Hematopoietic multipotent progenitor cell treated with erythropoietin and hydrocortisone succinate and interleukin-3 and kit ligand, for 6 days (in vitro differentiated cells): ENCODE measurements around the gene ZNF416.

Source experiments
- DNase-seq: peaks from one replicate; pipeline ENCODE4 v3.0.0-alpha.2; 2015

The ZNF416 gene

DNA sequence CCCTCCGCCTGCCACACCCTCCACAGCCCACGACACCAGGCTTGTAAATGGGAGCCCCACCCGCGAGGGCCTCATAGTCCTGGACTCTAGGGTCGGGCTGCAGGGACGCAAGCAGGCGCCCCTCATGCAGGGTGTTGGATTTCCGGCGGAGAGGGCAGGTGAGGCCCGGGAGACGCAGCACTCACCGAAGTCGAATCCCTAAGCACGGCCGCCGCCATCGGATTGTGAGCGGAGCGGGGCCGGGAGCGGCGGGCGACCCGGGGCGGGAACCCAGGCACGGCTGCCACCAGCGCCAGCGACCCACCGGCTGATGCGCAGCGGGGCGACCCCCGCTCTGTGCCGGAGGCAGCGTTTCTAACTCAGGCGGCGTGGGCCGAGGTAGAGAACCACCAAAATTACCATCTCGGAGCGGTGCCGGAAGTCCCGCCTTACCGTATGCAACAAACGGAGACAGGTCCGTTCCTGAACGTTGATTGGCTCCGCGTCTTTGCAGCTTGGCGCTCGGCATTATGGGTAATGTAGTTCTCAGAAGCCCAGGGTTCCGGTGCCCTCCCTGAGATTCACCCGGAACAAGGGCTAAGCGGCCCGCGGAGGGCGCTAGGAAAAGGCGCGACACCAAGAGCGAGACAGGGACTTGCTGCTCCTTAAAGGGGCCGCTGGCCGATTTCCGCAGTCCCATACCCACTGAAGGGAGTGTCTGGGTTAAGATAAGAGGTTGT is at the start of gene ZNF416:
Gene ZNF416, minus strand, starts transcription at position 425 of the 719 bp plus-strand sequence. Its CDS starts 207 bp downstream, at position 218.
- DNase-seq = peak; percentile 100

- no peak for DNase-seq
Measured at GRCh38 chr19:57623091-57623490, 44.4 kb upstream of the ZNF416 start.

- peak; percentile 22 for DNase-seq
Measured at GRCh38 chr19:57620673-57621348, 42.1 kb upstream of the ZNF416 start.

DNA sequence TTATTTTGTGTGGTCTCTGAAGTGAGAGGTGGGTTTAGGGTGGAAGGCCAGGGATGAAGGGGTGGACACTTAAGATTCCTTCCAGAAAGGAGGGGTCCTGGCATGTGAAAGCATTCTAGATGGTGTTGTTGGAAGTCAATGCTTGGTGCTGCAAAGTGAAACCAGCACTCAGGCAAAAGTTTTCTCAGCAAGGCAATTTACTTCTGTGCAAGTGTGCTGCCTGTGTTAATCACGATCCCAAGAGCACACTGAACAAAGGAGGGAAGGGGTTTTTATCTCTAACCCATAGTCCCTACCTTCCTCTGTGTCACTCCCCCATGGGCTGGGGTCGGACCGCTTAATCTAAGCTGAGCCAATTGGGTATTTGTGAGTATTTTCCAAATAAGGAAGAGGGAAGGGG is 36.6 kb upstream of the ZNF416 start:
- DNase-seq = peak; percentile 53

GRCh38 chr19:57613941-57614743 is 35.4 kb upstream of the ZNF416 start, which contains the start of gene ZNF134:
Gene ZNF134, plus strand, starts transcription at chr19:57614242. Its CDS starts 5,227 bp downstream, at chr19:57619469.
- peak; percentile 97 for DNase-seq

GRCh38 chr19:57611113-57611512 is 32.4 kb upstream of the ZNF416 start:
- DNase-seq = no peak

DNA sequence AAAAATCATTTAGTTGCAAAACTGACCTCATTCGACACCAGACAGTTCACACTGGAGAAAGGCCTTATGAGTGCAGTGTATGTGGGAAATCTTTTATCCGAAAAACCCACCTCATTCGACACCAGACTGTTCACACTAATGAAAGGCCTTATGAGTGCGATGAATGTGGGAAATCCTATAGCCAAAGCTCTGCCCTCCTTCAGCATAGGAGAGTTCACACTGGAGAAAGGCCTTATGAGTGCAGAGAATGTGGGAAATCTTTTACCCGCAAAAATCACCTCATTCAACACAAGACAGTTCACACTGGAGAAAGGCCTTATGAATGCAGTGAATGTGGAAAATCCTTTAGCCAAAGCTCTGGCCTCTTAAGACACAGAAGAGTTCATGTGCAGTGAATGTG is 28.2 kb upstream of the ZNF416 start:
- no peak for DNase-seq

- DNase-seq = peak; percentile 98
Measured at GRCh38 chr19:57599761-57600383, 21.2 kb upstream of the ZNF416 start, which contains the start of gene ZNF530. Gene ZNF530, plus strand, starts transcription at chr19:57599885. Its CDS starts 4,461 bp downstream, at chr19:57604346.

DNA sequence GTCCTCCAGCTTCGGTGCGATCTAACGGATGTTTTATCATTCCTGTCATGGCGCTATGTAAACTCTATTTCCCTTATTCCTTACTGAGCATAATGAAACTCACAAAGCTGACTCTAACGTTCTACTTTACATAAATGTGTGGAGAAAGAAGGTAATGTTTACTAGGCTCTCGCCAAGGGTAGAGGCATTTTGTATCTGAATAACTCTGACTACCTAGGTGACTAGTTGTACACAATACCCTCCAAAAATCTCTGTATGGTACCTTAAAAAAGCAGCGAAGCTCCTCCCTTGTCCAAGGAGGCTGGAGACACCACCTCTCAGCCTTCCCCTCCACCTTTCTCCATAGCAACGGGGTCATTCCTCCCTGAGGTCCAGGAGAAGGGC is 20.7 kb upstream of the ZNF416 start:
- no peak for DNase-seq

- no peak for DNase-seq
Measured at GRCh38 chr19:57587529-57587928, 8.8 kb upstream of the ZNF416 start.

- DNase-seq = peak; percentile 98
Measured at GRCh38 chr19:57583521-57584416, 5.1 kb upstream of the ZNF416 start, which contains the start of gene ZIK1. Gene ZIK1, plus strand, starts transcription at chr19:57584145. Its CDS starts 212 bp downstream, at chr19:57584357.

DNA sequence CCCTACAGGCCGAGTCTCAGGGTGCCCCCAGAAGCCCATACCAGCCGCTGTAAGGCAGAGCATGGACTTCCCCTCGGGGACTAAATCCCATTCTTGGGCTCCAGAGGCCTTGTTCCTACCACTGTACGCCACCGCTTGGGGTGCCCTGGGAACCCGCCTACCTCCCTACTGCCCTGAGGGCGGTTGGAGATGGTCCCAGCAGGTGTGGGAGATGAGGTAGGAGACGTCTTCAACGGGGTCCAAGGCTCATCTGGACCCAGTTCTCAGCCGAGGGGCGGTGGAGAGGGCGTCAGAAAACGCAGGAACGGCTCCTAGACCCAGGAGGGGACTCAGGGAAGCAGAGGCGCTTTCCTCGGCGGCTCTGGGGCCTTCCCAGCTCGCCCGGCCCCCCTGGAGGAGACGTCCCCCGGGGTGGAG is 4.4 kb upstream of the ZNF416 start:
- DNase-seq = no peak

- no peak for DNase-seq
Measured at GRCh38 chr19:57576661-57577060, 2.0 kb downstream of the ZNF416 start.

DNA sequence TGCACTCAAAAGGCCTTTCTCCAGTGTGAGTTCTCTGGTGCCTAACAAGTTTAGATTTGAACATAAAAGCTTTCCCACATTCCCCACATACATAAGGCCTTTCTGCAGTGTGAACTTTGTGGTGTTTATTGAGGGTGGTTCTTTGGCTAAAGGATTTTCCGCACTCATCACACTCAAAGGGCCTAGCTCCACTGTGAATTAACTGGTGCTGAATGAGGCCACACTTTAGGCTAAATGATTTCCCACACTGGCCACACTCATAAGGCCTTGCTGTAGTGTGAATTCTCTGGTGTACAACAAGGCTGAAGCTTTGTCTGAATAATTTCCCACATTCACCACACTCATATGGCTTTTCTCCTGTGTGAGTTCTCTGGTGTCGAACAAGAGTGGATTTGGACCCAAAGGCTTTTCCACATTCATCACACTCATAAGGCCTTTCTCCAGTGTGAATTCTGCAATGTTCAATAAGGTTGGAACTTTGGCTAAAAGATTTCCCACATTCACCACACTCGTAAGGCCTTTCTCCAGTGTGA is 6.2 kb downstream of the ZNF416 start:
- DNase-seq = peak; percentile 18

GRCh38 chr19:57570707-57571106 is 8.0 kb downstream of the ZNF416 start:
- no peak for DNase-seq

GRCh38 chr19:57566396-57567265 is 12.1 kb downstream of the ZNF416 start:
- DNase-seq = peak; percentile 39

GRCh38 chr19:57563547-57563946 is 15.2 kb downstream of the ZNF416 start:
- no peak for DNase-seq

GRCh38 chr19:57560049-57560491 is 18.6 kb downstream of the ZNF416 start:
- peak; percentile 13 for DNase-seq

- DNase-seq = peak; percentile 96
Measured at GRCh38 chr19:57559404-57560025, 19.2 kb downstream of the ZNF416 start, which contains the start of gene ZNF550. Gene ZNF550, minus strand, starts transcription at chr19:57559863. Its CDS starts 181 bp downstream, at chr19:57559682.

GRCh38 chr19:57559008-57559403 is 19.7 kb downstream of the ZNF416 start:
- peak; percentile 62 for DNase-seq
